Mesothelial cell of epicardium (in vitro differentiated cells): ENCODE measurements around the gene PLEKHA4. TPM values are rescaled to one million over a fixed set of nuclear protein-coding genes. Genes with fewer than 3 reads are reported as not detected.

ENCODE experiments used
- DNase-seq, 2 experiments: peaks; one replicate each; pipeline ENCODE4 v3.0.0; 2021; ENCODE audit warnings: low spot score in 2 of 2; ENCODE audit not compliant: unreplicated experiment in 2 of 2
- H3K27ac Mint-ChIP-seq: 2 replicates; pipeline ENCODE4 v1.8.0; 2021; ENCODE audit warnings: mixed read lengths
- H3K27me3 Mint-ChIP-seq: 2 replicates; pipeline ENCODE4 v1.8.0; 2021; ENCODE audit warnings: low read depth, mixed read lengths
- H3K36me3 Mint-ChIP-seq: 2 replicates; pipeline ENCODE4 v1.8.0; 2021; ENCODE audit warnings: mixed read lengths
- H3K4me1 Mint-ChIP-seq: 2 replicates; pipeline ENCODE4 v1.8.0; 2021; ENCODE audit warnings: mixed read lengths
- H3K4me3 Mint-ChIP-seq: 2 replicates; pipeline ENCODE4 v1.8.0; 2021; ENCODE audit warnings: mild to moderate bottlenecking, moderate library complexity, mixed read lengths
- H3K9me3 Mint-ChIP-seq: 2 replicates; pipeline ENCODE4 v1.8.0; 2021; ENCODE audit warnings: mixed read lengths
- total RNA-seq: library from RNA; stranded (reverse); gene quantifications from 3 replicates; pipeline ENCODE4 v1.2.1, GENCODE V29; 2021
- TF ChIP-seq, protein P1 (sequence below): fragments of 200-600 bp; sonication (generic); IDR thresholded peaks from one replicate; pipeline ENCODE4 v1.5.0; 2021; ENCODE audit warnings: antibody characterized with exemption; ENCODE audit not compliant: unreplicated experiment

Gene PLEKHA4
- total RNA-seq, 1 donor from 2014 or later = 26.9 TPM

DNA sequence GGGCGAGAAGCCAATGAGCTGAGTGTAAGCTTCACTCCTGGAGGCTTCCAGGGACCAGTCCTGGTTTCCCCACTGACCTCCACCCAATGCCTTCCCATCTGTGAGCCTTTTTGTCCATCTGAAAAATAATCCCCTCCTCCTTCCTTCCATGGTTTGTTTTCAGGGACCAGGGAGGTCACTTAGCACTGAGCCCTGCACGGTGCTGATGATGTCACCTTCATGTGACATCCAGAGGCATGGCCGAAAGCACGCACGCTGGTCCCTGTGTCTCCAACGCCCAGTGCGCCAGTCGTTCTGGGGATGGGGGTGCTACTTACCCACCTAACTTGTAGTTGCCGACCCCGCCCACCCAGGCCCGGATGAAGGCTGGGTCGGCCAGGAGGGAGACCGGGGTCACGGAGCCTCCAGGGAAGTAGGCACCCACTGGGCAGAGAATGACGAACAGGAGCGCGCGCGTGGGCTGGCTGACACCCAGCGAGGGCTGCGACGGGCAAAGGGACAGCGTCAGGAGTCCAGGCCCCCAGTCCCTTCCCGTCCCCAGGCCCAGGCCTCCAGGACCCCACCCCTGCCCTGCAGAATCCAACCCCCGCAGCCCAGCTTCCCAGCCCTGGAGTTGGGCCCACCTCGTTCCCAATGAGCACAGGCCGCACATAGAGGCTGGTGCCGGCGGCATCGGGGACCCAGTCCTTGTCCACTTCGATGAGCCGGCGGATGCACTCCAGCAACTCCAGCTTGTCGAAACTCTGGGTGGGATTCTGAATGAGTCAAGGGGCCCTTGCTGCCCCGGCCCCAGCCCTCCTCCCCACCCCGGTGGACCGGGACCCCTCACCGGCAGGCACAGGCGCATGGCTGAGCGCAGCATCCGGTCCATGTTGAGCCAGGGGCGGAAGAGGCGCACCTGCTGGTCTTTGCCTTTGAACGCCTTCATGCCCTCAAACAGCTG lies 68.8 kb downstream of the PLEKHA4 start:
- Mint-ChIP-seq H3K4me3 (no peak overlapping the region), H3K27me3 (no peaks in the 10 kb centered on the region), H3K27ac (no peak overlapping the region), H3K4me1 (peaks cover 4% of the 10 kb centered on the region), H3K36me3 (no peaks in the 10 kb centered on the region), H3K9me3 (no peaks in the 10 kb centered on the region)
- no peak for DNase-seq
- TF ChIP-seq, protein P1, sequence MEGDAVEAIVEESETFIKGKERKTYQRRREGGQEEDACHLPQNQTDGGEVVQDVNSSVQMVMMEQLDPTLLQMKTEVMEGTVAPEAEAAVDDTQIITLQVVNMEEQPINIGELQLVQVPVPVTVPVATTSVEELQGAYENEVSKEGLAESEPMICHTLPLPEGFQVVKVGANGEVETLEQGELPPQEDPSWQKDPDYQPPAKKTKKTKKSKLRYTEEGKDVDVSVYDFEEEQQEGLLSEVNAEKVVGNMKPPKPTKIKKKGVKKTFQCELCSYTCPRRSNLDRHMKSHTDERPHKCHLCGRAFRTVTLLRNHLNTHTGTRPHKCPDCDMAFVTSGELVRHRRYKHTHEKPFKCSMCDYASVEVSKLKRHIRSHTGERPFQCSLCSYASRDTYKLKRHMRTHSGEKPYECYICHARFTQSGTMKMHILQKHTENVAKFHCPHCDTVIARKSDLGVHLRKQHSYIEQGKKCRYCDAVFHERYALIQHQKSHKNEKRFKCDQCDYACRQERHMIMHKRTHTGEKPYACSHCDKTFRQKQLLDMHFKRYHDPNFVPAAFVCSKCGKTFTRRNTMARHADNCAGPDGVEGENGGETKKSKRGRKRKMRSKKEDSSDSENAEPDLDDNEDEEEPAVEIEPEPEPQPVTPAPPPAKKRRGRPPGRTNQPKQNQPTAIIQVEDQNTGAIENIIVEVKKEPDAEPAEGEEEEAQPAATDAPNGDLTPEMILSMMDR = no peak

DNA sequence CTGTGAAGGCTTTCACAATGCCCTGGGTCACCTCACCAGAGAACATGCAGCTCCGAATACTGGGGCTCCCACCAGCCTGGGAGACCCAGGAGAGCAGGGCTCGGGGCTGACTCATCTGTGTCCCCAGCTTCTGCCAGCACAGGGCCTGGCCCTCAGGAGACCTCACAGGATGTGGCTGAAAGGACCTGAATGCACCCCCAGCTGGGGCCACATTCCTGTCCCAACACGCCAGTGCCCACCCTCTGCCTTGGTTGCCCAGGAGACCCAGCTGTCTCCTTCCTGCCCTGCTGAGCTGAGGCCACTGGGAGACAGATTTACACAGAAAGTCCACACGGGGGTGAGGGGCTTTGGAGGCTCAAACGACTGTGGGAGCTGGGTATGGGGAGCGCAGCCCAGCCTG lies 69.5 kb downstream of the PLEKHA4 start:
- TF ChIP-seq, protein P1 = no peak
- no peak for DNase-seq
- Mint-ChIP-seq H3K9me3 (no peaks in the 10 kb centered on the region), H3K27me3 (no peaks in the 10 kb centered on the region), H3K36me3 (no peaks in the 10 kb centered on the region), H3K4me1 (peaks cover 7% of the 10 kb centered on the region), H3K27ac (no peak overlapping the region), H3K4me3 (no peak overlapping the region)

DNA sequence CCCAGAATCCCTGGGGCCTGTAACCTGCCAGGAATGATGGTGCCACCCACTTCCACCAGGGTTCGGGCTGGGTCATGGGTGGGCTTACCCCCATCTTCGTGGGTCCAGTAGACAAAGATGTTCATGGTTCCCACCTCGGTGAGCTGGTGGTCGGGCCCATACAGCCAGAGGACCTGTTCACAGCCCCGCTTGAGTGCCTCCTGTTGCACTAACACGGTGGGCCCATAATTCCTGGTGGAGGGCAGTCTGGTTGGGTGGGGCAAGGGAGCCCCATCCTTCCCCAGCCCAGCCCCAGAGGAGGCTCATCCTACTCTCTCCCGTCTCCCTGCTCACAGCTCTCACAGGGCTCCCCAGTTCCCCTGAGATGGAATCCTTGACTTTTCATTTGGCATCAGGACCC lies 71.3 kb downstream of the PLEKHA4 start:
- Mint-ChIP-seq H3K36me3 (no peaks in the 10 kb centered on the region), H3K9me3 (no peaks in the 10 kb centered on the region), H3K27ac (no peak overlapping the region), H3K27me3 (no peaks in the 10 kb centered on the region), H3K4me1 (peaks cover 7% of the 10 kb centered on the region), H3K4me3 (no peak overlapping the region)
- TF ChIP-seq, protein P1 = no peak
- DNase-seq = no peak

DNA sequence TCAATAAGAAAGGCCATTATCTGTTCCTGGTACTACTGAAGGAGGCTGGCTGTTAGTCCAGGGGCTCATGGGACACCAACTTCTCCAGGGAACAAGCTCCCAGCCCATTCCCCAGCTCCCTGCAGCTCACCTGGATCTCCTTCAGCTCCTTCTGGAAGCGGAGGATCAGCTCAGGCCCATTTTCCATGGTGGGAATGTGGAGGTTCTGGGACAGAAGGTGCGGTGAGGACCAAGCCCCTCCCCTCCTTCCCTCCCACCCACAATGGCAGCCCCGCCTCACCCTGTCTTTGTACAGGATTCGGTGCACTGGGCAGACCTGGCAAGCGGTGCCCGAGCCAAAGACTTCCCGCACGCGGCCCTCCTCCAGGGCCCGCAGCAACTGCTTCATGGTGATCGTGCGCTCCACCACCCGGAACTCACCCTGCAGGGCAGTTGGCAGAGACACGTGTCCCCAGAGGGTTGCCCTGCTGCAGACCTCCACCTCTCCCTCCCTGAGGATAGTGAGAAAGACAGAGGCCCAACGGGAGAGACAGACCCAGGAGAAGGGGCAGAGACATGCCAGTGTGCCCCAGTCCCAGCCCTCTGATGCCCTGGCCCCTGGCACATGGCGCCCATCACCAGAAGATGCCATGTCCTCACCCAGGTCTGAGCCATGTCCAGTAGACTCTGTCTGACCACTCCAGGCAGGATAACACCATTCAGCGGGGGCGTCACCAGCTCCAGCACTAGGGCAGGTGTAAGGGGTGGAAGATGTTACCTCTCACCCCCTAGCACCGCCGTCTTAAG lies 71.9 kb downstream of the PLEKHA4 start:
- no peaks in the 10 kb centered on the region for H3K36me3 Mint-ChIP-seq
- H3K27me3 Mint-ChIP-seq = no peaks in the 10 kb centered on the region
- peaks cover 7% of the 10 kb centered on the region for H3K4me1 Mint-ChIP-seq
- H3K9me3 Mint-ChIP-seq = no peaks in the 10 kb centered on the region
- no peak overlapping the region for H3K27ac Mint-ChIP-seq
- no peak for DNase-seq
- H3K4me3 Mint-ChIP-seq = no peak overlapping the region
- TF ChIP-seq, protein P1 = no peak

DNA sequence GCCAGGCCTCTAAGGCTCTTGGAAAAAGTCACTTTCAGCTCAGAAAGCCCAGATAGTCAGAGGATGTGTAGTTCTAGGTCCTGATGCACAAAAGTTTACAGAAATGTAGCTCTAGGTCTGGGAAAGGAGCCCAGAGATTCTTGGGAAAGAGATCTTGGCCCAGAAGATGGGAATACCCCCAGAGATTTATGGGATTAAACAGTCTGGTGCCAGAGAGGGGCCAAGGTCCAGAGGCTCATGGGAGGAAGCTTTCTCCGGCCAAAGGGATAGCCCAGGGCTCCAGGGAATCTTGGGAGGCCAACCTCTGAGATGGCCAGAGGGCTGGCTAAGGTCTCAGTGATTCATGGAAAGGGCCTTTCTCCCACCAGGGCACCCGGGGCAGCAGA lies 72.7 kb downstream of the PLEKHA4 start:
- TF ChIP-seq, protein P1 = no peak
- Mint-ChIP-seq H3K9me3 (no peaks in the 10 kb centered on the region), H3K27me3 (no peaks in the 10 kb centered on the region), H3K4me3 (peak overlapping the region; percentile 94), H3K4me1 (peaks cover 7% of the 10 kb centered on the region), H3K36me3 (no peaks in the 10 kb centered on the region), H3K27ac (peak overlapping the region; percentile 94)
- DNase-seq = no peak
